Upper lobe of left lung (tissue), 6 donors: ENCODE measurements around the gene KCNAB1. TPM values are rescaled to one million over a fixed set of nuclear protein-coding genes. Genes with fewer than 3 reads are reported as not detected.
A peak's percentile ranks its signal among the peaks of the same experiment; 100 is the strongest.

Experiments used
- ATAC-seq, 2 donors: fragments of 200-7000 bp; cut with Tn5 transposase; one replicate each; pipeline ENCODE4 v1.9.1; 2022; ENCODE audit warnings: mild to moderate bottlenecking in 2 of 2, moderate library complexity in 2 of 2; ENCODE audit not compliant: low FRiP score in 2 of 2
- DNase-seq, 2 donors: peaks; one replicate each; pipeline ENCODE4 v3.0.0-alpha.2; 2019 to 2020
- H3K27ac ChIP-seq, 4 donors: fragments of 200-600 bp; sonication (generic); one replicate each; pipeline ENCODE4 v1.5.1; 2016 to 2019
- H3K27me3 ChIP-seq, 4 donors: fragments of 200-600 bp; sonication (generic); one replicate each; pipeline ENCODE4 v1.5.1; 2017 to 2019
- H3K36me3 ChIP-seq, 4 donors: fragments of 200-600 bp; sonication (generic); one replicate each; pipeline ENCODE4 v1.5.1; 2016 to 2019
- H3K4me1 ChIP-seq, 4 donors: fragments of 200-600 bp; sonication (generic); one replicate each; pipeline ENCODE4 v1.5.1; 2018 to 2019
- H3K4me3 ChIP-seq, 4 donors: fragments of 200-600 bp; sonication (generic); one replicate each; pipeline ENCODE4 v1.5.1; 2017 to 2019; ENCODE audit warnings: mild to moderate bottlenecking in 2 of 4, moderate library complexity in 1 of 4
- H3K9me3 ChIP-seq, 4 donors: fragments of 200-600 bp; sonication (generic); one replicate each; pipeline ENCODE4 v1.5.1; 2018 to 2019
- EP300 ChIP-seq, 4 donors: sonication (generic); formaldehyde crosslinking; IDR thresholded peaks; one replicate each; pipeline ENCODE4 v1.5.1; 2017; ENCODE audit warnings: antibody characterized with exemption in 4 of 4, control low read depth in 2 of 4
- POLR2A ChIP-seq, 4 donors: fragments of 450-650 bp; IDR thresholded peaks; one replicate each; pipeline ENCODE4 v1.5.1; 2016 to 2017; ENCODE audit warnings: antibody characterized with exemption in 4 of 4, mild to moderate bottlenecking in 2 of 4
- POLR2AphosphoS5 ChIP-seq, 2 donors: sonication (generic); formaldehyde crosslinking; IDR thresholded peaks; one replicate each; pipeline ENCODE4 v1.5.1; 2017; ENCODE audit warnings: antibody characterized with exemption in 2 of 2
- WGBS, 2 donors: methylation state at CpG; one replicate each; pipeline ENCODE4 v1.1.5; 2017 to 2018; 5-methylcytosine and 5-hydroxymethylcytosine counted together
- total RNA-seq, 6 donors: library from RNA; depleted of rRNA in 4 of 6; stranded (reverse); fragments of >200 nt in 4 of 6; gene quantifications; one replicate each; pipeline versions ENCODE4 v1.1.0 to v1.2.1, GENCODE V29; 2016 to 2021
- TF ChIP-seq, protein P1 (sequence below), 6 experiments: fragments of 450-650 bp in 4 of 6; fragments of 200-600 bp in 2 of 6; sonication (generic) in 2 of 6; IDR thresholded peaks; one replicate each; pipeline ENCODE4 v1.5.1; 2016 to 2019; ENCODE audit warnings: antibody characterized with exemption in 6 of 6
- donor health status: DM: no; HTN: no; CAD: no; lungs with moderate emphysema.
- donor health status: DM: no; HTN: yes; CAD: no; lungs with severe emphysema.

KCNAB1 gene
- total RNA-seq, 6 donors from 2014 or later: 0.79 to 5.2 (median 3.0) TPM

DNA sequence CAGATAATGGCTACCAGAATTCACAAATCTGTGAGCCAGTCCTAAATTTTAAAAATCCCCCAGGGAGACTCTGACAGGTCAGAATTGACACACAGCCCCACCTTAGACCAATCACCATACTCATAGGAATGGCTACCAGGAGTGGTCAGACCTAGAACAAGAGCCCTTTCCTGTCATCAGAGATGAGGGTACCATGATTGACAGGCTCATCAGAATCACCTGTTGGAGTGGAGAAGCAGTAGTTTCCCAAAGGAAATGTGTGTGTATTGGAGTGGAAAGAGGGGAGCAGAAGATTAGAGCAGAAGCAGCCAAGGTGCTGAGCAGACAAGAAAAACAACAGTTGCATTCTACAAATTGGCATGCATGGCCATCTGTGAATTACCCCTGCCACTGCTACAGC is 461.6 kb downstream of the KCNAB1 start:
- ATAC-seq: no peak
- Histone ChIP-seq H3K4me3 (no peak overlapping the region), H3K27me3 (no peaks in the 10 kb centered on the region), H3K9me3 (no peaks in the 10 kb centered on the region), H3K36me3 (no peaks in the 10 kb centered on the region), H3K27ac (no peak overlapping the region), H3K4me1 (peaks cover 0 to 6% (median 0%) of the 10 kb centered on the region in 4 donors)
- TF ChIP-seq EP300 (IDR thresholded peaks at IDR 0.05) (no peak), POLR2AphosphoS5 (IDR thresholded peaks at IDR 0.05) (no peak), POLR2A (IDR thresholded peaks at IDR 0.05) (no peak)
- TF ChIP-seq, protein P1, sequence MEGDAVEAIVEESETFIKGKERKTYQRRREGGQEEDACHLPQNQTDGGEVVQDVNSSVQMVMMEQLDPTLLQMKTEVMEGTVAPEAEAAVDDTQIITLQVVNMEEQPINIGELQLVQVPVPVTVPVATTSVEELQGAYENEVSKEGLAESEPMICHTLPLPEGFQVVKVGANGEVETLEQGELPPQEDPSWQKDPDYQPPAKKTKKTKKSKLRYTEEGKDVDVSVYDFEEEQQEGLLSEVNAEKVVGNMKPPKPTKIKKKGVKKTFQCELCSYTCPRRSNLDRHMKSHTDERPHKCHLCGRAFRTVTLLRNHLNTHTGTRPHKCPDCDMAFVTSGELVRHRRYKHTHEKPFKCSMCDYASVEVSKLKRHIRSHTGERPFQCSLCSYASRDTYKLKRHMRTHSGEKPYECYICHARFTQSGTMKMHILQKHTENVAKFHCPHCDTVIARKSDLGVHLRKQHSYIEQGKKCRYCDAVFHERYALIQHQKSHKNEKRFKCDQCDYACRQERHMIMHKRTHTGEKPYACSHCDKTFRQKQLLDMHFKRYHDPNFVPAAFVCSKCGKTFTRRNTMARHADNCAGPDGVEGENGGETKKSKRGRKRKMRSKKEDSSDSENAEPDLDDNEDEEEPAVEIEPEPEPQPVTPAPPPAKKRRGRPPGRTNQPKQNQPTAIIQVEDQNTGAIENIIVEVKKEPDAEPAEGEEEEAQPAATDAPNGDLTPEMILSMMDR (IDR thresholded peaks at IDR 0.05): no peak
- DNase-seq: no peak

- TF ChIP-seq, protein P1 (IDR thresholded peaks at IDR 0.05): no peak
- TF ChIP-seq POLR2AphosphoS5 (IDR thresholded peaks at IDR 0.05) (no peak), POLR2A (IDR thresholded peaks at IDR 0.05) (no peak), EP300 (IDR thresholded peaks at IDR 0.05) (no peak)
- ATAC-seq (no peak), DNase-seq (no peak)
- no peaks in the 10 kb centered on the region for H3K27me3 ChIP-seq
- H3K4me3 ChIP-seq: no peak overlapping the region
- peaks cover 0 to 6% (median 0%) of the 10 kb centered on the region in 4 donors for H3K4me1 ChIP-seq
- H3K9me3 ChIP-seq: no peaks in the 10 kb centered on the region
- no peaks in the 10 kb centered on the region for H3K36me3 ChIP-seq
- H3K27ac ChIP-seq: no peak overlapping the region
- 89 to 90% methylated on average over 4 of the region's 4 CpGs for WGBS, 2 donors
Observed at GRCh38 chr3:156582532-156583183, 462.3 kb downstream of the KCNAB1 start.

DNA sequence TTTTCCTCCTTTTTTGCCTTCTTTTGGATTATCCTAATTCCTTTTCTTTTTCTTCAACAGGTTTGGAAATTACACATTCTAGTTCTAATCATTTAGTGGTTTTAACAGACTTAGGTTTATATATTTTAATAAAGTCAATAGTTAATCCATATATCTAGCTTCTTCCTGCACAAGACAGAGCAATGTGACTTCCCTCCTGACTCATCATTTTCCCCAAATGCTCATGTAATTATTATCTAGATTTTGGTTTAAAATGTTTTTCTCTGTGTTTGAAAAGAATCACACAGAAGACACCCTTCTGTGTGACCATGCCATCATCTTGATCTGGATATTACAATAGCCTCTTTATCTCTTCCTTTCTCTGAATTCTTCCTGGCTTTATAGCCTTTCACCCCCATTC is 463.1 kb downstream of the KCNAB1 start:
- DNase-seq (no peak), ATAC-seq (no peak)
- no peak overlapping the region for H3K27ac ChIP-seq
- no peak overlapping the region for H3K4me3 ChIP-seq
- H3K4me1 ChIP-seq: peaks cover 0 to 6% (median under 1%) of the 10 kb centered on the region in 4 donors
- H3K9me3 ChIP-seq: no peaks in the 10 kb centered on the region
- H3K27me3 ChIP-seq: no peaks in the 10 kb centered on the region
- TF ChIP-seq POLR2AphosphoS5 (IDR thresholded peaks at IDR 0.05) (no peak), EP300 (IDR thresholded peaks at IDR 0.05) (no peak), POLR2A (IDR thresholded peaks at IDR 0.05) (no peak)
- TF ChIP-seq, protein P1 (IDR thresholded peaks at IDR 0.05): no peak
- no peaks in the 10 kb centered on the region for H3K36me3 ChIP-seq

- TF ChIP-seq, protein P1 (IDR thresholded peaks at IDR 0.05): no peak
- TF ChIP-seq EP300 (IDR thresholded peaks at IDR 0.05): no peak
- no peak for TF ChIP-seq POLR2AphosphoS5 (IDR thresholded peaks at IDR 0.05)
- TF ChIP-seq POLR2A (IDR thresholded peaks at IDR 0.05): no peak
- H3K4me3 ChIP-seq: no peak overlapping the region
- WGBS, 2 donors: 63 to 65% methylated on average over 5 of the region's 5 CpGs
- peaks cover 0 to 3% (median 0%) of the 10 kb centered on the region in 4 donors for H3K4me1 ChIP-seq
- no peaks in the 10 kb centered on the region for H3K27me3 ChIP-seq
- DNase-seq (no peak), ATAC-seq (peak; percentile 65 to 72)
- H3K36me3 ChIP-seq: no peaks in the 10 kb centered on the region
- peak overlapping the region in 3 of 4 donors; percentile 4 to 10 (median 9) for H3K27ac ChIP-seq
- H3K9me3 ChIP-seq: no peaks in the 10 kb centered on the region
Observed at GRCh38 chr3:156586905-156587759, 466.8 kb downstream of the KCNAB1 start.
